Stimulated activated CD8-positive, alpha-beta memory T cell treated with anti-CD3 and anti-CD28 coated beads, Interleukin-2, amount 100 ng/mL, for 48 hours (primary cell): ENCODE measurements around the gene FAM120A.
"Not testable (repeated sequence)": the region's sequence is repeated elsewhere in the genome, so short reads cannot be mapped to it uniquely, and the experiment has no call there.

ENCODE experiments used
- DNase-seq, 2 donors: peaks; one replicate each; pipeline ENCODE4 v3.0.0-alpha.2; 2020; ENCODE audit warnings: low read depth in 2 of 2

The FAM120A gene

GRCh38 chr9:93511228-93511627, 59.7 kb downstream of the FAM120A start:
- not testable (repeated sequence) for DNase-seq

GRCh38 chr9:93512170-93512812, 60.8 kb downstream of the FAM120A start:
- not testable (repeated sequence) for DNase-seq

- no peak for DNase-seq
Observed at GRCh38 chr9:93513606-93514005, 62.1 kb downstream of the FAM120A start.

- DNase-seq, result no peak
Observed at GRCh38 chr9:93517331-93517730, 65.8 kb downstream of the FAM120A start.

GRCh38 chr9:93520523-93520922, 69.0 kb downstream of the FAM120A start:
- no peak for DNase-seq

GRCh38 chr9:93522736-93523135, 71.3 kb downstream of the FAM120A start:
- DNase-seq, result no peak

GRCh38 chr9:93523518-93524144, 72.1 kb downstream of the FAM120A start:
- no peak for DNase-seq

GRCh38 chr9:93525476-93525875, 74.0 kb downstream of the FAM120A start:
- DNase-seq, result no peak

- DNase-seq, result no peak
Observed at GRCh38 chr9:93531374-93531773, 79.9 kb downstream of the FAM120A start.

- DNase-seq, result no peak
Observed at GRCh38 chr9:93532141-93532540, 80.7 kb downstream of the FAM120A start.

- no peak for DNase-seq
Observed at GRCh38 chr9:93533863-93534262, 82.4 kb downstream of the FAM120A start.

- DNase-seq, result no peak
Observed at GRCh38 chr9:93536167-93536566, 84.7 kb downstream of the FAM120A start.

GRCh38 chr9:93536874-93537273, 85.4 kb downstream of the FAM120A start:
- DNase-seq, result no peak

- no peak for DNase-seq
Observed at GRCh38 chr9:93540305-93540704, 88.8 kb downstream of the FAM120A start.

GRCh38 chr9:93541005-93541404, 89.5 kb downstream of the FAM120A start:
- DNase-seq, result no peak

- no peak for DNase-seq
Observed at GRCh38 chr9:93541581-93542349, 90.3 kb downstream of the FAM120A start.

- no peak for DNase-seq
Observed at GRCh38 chr9:93543117-93543516, 91.6 kb downstream of the FAM120A start.

- DNase-seq, result no peak
Observed at GRCh38 chr9:93546356-93546755, 94.9 kb downstream of the FAM120A start.

- DNase-seq, result no peak
Observed at GRCh38 chr9:93549611-93550010, 98.1 kb downstream of the FAM120A start.

- DNase-seq, result no peak
Observed at GRCh38 chr9:93552923-93553322, 101.4 kb downstream of the FAM120A start.

- DNase-seq, result no peak
Observed at GRCh38 chr9:93555370-93555769, 103.9 kb downstream of the FAM120A start.

- no peak for DNase-seq
Observed at GRCh38 chr9:93557366-93558137, 106.1 kb downstream of the FAM120A start.
